ENCODE results near the gene NOXO1.
"Not testable (repeated sequence)": the region's sequence is repeated elsewhere in the genome, so short reads cannot be mapped to it uniquely, and the experiment has no call there.

Gene NOXO1

DNA sequence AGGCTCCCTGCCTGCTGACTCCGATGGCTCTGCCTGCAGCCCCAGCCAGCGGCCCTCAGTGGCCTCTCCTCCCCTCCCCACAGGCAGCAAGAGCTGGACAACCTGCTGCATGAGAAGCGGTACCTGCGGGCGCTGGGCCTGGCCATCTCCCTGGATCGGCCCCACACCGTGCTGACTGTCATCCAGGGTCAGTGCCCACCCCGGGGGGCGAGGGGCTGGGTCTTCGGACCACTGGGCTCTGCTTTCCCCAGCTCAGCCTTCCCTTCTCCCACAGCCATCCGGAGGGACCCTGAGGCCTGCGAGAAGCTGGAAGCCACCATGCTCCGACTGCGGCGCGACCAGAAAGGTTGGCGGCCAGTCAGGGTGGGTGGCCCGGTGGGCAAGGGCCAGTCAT lies 3.4 kb downstream of the NOXO1 start:
- no peak for DNase-seq

DNA sequence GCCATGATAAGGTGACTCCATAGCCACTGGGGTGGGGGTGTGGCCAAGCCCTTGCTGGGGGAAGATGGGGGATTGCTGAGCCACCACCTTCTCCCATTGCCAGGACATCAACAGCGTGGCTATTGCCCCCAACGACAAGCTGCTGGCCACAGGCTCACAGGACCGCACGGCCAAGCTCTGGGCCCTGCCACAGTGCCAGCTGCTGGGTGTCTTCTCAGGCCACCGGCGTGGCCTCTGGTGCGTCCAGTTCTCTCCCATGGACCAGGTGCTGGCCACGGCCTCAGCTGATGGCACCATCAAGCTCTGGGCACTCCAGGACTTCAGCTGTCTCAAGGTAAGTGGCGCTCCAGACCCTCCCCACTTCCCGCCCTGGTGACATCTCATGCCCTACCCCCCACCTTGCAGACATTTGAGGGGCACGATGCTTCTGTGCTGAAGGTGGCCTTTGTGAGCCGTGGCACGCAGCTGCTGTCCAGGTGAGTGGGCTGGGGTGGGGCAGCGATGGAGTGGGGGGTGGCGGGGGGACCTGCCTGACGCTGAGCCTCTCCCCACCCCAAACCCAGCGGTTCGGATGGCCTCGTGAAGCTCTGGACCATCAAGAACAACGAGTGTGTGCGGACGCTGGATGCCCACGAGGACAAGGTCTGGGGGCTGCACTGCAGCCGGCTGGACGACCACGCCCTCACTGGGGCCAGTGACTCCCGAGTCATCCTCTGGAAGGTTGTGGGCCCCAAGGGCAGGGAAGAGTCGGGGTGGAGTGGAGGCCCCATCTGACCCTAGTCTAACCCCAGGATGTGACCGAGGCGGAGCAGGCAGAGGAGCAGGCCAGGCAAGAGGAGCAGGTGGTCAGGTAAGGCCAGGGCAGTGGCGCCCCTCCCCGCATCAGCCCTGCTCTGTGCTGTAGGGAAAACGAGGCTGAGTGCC lies 4.1 kb downstream of the NOXO1 start:
- no peak for DNase-seq

DNA sequence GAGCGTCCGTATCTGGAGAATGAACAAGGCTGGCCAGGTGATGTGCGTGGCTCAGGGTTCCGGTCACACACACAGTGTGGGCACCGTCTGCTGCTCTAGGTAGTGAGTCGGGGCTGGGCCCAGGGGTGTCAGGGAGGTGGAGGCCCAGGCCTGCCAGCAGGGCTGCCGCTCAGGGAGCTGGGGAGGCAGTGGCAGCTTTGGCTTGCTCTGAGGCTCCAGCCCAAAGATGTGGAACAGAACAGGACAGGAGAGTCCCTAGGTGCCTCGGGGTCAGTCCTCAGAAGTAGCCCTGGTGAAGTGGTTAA lies 5.1 kb downstream of the NOXO1 start:
- no peak for DNase-seq

DNA sequence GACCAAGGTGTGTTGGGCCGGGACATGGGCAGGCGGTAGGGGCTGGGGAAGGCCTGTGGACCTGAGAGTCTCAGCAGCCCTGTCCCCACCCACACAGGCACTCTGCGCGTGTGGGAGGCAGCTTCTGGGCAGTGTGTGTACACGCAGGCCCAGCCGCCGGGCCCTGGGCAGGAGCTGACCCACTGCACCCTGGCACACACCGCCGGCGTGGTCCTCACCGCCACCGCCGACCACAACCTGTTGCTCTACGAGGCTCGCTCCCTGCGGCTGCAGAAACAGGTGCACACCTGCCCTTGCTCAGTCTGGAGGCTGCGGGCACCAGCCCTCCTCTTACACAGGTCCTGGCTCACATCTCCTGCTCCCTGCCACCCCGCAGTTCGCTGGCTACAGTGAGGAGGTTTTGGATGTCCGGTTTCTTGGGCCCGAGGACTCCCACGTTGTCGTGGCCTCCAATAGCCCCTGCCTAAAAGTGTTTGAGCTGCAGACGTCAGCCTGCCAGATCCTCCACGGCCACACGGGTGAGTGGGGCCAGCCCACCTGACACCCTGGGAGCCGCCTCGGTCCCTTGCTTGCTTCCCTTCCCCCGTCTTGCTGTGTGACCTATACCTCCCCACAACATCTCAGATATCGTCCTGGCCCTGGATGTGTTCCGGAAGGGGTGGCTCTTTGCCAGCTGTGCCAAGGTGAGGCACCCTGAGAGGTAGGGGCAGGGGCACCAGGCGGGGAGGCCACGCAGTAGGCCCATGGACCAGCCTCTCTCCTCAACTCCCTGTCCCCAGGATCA lies 5.6 kb downstream of the NOXO1 start:
- no peak for DNase-seq

DNA sequence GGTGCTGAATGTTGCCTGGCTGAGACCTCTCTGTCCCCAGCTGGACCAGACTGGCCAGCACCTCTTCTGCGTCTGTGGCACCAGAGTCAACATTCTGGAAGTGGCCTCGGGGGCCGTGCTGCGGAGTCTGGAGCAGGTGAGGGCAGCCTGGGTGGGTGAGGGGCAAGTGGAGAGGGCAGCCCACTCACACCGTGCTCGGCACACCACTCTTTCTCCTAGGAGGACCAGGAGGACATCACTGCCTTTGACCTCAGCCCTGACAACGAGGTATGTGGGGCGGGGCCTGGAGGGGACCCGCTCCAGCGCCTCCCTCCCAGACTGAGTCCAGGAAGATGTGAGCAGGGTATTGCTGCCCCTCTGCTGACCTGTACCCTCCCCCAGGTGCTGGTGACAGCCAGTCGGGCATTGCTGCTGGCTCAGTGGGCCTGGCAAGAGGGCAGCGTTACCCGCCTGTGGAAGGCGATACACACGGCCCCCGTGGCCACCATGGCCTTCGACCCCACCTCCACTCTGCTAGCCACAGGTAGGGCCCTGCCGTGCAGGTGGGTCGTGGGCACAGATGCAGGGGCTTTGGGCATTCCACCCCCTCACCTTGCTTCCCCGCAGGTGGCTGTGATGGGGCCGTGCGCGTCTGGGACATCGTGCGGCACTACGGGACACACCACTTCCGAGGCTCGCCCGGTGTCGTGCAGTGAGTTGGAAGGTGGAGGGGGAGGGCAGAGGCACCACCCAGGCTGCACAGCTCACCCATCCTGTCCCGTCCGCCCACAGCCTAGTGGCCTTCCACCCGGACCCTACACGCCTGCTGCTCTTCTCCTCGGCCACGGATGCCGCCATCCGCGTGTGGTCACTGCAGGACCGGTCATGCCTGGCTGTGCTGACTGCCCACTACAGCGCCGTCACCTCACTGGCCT lies 6.9 kb downstream of the NOXO1 start:
- no peak for DNase-seq

DNA sequence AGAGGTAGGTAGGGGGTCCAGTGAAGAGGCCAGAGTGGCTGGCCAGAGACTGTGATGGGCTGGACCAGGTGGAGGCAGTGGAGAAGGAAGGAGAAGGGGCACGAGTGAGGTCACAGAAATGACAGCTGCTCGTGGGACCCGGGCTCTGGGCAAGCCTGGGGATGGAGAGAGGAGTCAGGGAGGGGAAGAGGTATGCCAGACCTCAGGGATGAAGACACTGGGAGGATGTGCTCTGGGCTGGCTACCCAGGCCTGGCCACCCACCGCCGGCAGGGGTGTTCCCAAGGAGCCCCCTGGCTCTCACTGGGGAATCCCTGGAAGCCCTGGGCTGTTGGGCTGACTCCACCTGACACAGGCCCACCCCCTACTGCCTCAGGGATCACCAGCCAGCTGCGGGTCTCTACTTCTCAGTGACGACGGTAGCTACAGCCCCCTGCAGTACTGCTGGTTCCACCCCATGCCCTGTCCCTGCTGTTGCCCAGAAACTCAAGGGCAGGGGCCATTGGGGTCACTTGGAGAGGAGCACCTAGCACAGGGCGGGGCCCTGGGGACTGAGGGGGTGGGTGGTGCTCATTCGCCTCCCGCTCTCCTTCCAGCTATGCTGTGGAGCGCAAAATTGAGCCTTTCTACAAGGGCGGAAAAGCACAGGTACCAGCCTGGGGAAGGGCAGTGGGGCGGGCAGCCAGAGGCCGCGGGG lies 7.7 kb downstream of the NOXO1 start:
- no peak for DNase-seq

DNA sequence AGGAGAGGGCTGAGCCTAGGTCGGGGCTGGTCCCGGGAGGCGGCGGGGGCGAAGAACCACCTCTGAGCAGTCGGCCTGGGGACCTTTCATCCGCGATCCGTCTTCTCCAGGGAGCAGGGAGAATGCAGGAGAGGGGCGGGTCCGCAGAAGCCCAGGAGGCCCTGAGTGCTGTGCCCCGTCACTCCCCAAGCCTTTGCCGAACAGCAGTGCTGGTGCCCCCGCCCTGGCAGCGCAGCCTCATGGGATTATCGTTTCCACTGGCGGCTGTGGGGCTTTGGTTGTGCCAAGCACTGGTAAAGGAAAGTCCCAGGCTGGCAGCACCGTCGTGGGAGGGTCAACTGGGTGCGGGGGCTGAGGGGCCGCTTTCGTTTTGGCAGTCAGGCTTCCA lies 8.8 kb downstream of the NOXO1 start:
- DNase-seq: no peak

DNA sequence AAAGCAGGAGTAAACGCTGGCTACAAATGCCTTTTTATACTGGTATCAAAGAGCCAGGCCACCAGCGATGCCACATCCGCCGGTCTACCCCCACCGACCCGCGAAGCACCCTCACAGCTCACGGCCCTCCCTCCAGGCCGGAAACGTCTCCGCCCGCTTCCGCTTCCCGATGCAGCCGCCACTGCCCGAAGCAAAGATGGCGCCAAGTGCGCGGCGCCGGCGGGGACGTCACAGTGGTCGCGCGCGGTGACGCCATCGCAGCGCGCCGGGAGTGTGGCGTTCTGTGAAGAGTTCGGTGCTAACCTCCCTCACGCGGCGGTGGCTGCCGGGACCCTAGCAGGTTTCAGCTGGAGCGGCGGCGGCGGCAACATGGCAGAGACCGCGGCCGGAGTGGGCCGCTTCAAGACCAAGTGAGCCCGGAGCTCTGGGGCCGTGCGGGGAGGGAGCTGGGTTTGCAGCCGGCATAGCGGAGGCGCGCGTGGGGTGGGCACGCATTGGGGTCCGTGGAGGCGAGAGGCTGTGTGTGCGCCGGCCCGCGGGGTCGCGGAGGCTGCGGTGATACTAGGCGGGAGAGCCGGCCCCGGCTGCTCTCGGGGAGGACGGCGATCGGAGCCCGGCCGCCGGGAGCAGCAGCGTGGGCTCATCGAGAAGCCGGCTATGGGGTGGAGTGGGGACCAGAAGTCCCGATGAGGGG lies 9.3 kb downstream of the NOXO1 start, which contains the start of gene TBL3:
Gene TBL3 (plus strand): TSS at position 258 of the 694 bp plus-strand sequence. CDS start 112 bp downstream, at position 370.
- peak; percentile 93 for DNase-seq

DNA sequence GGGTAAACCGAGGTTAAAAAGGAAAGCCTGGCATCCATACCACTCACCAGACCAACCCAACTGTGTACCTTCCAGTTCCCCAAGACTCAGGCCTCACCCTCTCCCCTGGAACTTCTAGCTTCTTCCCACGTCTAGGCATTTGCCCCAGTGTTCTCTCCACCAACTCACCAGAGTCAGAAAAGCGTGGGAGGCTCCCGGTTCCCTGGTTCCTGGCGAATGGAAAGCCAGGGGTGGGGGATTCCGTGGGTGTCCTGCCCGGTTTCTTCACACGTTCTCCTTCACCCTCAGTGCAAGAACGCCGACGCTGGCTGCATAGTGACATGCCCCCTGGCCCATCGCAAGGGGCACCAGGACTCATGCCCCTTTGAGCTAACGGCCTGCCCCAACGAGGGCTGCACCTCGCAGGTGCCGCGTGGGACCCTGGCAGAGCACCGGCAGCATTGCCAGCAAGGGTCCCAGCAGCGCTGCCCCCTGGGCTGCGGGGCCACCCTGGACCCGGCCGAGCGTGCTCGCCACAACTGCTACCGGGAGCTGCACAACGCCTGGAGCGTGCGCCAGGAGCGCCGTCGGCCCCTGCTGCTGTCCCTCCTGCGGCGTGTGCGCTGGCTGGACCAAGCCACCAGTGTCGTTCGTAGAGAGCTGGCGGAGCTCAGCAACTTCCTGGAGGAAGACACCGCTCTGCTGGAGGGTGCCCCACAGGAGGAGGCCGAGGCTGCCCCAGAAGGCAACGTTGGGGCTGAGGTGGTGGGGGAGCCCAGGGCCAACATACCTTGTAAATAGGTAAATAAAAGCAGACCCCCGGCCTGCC lies 12.9 kb downstream of the NOXO1 start:
- no peak for DNase-seq

DNA sequence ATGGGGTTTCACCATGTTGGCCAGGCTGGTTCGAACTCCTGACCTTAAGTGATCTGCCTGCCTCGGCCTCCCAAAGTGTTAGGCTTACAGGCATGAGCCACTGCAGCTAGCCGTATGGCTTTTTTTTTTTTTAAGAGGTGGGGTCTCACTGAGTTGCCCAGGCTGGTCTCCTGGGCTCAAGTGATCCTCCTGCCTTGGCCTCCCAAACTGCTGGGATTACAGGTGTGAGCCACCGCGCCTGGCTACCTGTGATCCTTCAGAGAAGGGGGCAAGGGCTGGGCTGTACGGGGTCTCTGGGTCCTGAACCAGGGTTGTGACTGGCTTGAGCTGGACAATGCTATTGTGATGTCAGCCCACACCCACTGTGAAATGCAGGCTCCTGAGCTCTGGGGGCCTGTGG lies 14.8 kb downstream of the NOXO1 start, which contains the start of gene RNF151:
Gene RNF151 (plus strand): TSS at position 397 of the 400 bp plus-strand sequence. CDS start 26 bp downstream, outside the sequence.
- DNase-seq: no peak

DNA sequence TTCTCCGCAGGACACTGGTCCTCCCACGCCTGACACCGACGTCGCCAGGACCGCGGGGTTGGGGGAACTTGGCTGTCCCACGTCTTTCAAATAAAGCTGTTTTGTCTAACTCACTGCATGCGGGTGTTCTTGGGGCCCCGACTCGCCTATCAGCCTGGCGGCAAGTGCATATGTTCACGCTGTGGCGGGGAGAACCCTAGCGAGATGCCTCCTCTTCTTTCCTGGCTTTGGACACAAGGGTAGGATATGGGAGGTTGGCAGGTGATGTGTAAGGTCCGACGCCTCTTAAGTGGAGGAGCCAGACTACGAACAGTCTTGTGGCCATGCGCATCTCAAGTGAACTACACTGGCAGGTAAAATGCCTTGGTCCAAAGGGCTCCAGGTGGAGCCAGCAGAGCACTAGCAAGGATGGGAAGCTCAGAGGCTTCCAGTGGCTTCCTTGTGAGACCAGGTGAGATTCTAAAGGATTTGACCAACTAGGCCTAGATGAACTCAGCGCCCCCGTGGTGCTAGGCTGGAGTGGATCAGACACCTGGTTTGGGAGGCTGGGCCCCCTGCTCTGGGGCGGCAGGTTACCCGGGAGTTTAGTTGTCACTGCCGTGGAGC lies 15.8 kb downstream of the NOXO1 start:
- no peak for DNase-seq

DNA sequence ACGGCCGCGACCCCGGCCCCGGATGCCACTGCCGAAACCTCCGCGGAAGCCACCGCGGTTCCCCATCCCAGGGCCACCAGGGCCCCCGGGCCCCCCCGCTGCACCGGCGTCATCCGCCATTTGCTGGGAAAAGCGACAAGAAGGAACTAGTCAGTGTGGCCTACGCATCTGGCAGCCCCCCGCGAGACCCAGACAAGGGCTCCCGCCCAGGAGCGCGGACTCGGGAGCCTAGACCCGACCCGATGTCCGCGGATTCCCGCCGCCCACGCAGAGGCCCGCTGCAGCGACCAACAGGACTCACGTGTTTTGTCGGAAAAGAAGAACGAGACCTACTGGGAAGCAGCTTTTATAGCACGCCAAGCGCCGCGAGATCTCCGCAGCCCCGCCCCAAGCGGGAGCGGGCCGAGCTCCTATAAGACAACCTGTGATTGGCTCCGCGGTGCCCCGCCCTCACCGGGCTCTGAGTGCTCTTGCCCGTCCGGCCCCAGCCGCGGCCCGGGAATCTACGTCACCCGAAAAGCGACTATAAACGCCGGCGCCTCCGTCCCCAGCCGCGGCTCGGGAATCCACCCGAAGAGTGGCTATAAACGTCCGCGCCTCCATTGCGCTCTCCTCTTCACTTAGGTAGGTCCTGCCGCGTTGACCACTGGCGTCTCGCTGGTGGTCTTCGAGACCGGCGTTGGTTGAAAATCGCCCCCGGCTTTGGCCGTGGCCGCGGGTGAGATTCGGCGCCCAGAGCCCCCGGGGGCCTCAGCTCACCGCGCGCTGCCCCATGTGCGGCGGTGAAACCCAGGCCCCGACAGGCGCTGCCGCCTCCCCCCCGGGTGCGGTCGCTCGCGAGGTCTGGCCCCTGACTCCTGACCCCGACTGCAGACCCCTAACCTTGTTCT lies 16.5 kb downstream of the NOXO1 start, which contains the start of gene RPS2:
Gene RPS2 (minus strand): TSS at position 321 of the 890 bp plus-strand sequence. CDS start 201 bp downstream, at position 120.
- peak; percentile 95 for DNase-seq

DNA sequence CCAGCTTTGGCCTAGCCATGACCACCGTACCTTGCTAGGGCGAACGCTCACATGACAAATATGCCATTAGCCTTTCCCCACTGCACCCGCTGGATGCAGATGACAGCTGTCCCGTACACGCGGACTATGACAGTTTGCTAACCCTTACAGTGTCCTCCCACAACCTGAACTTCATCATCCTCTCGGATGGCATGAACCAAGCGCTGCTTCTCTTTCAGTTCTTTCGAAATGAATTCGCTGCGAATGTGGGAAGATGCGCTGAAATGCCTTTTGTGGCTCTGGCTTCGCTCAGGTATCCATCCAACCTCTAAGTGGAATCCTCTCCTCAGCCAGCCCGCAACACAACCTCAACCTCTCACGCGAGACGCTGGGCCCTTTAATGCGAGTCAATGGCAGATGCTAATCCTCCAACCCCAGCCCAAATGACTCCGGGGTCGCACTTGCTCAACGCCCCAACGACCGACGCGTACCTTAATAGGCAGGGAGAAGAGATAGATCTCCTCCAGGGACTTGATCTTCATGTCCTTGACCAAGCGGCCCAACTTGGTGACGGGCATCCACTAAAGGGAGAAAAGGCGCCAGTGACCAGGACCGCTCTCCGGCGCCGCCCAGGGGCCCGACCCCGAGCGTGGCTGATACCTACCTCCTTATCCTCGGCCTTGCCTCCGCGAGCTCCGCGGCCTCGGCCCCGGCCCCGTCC lies 17.3 kb downstream of the NOXO1 start:
- peak; percentile 36 for DNase-seq

DNA sequence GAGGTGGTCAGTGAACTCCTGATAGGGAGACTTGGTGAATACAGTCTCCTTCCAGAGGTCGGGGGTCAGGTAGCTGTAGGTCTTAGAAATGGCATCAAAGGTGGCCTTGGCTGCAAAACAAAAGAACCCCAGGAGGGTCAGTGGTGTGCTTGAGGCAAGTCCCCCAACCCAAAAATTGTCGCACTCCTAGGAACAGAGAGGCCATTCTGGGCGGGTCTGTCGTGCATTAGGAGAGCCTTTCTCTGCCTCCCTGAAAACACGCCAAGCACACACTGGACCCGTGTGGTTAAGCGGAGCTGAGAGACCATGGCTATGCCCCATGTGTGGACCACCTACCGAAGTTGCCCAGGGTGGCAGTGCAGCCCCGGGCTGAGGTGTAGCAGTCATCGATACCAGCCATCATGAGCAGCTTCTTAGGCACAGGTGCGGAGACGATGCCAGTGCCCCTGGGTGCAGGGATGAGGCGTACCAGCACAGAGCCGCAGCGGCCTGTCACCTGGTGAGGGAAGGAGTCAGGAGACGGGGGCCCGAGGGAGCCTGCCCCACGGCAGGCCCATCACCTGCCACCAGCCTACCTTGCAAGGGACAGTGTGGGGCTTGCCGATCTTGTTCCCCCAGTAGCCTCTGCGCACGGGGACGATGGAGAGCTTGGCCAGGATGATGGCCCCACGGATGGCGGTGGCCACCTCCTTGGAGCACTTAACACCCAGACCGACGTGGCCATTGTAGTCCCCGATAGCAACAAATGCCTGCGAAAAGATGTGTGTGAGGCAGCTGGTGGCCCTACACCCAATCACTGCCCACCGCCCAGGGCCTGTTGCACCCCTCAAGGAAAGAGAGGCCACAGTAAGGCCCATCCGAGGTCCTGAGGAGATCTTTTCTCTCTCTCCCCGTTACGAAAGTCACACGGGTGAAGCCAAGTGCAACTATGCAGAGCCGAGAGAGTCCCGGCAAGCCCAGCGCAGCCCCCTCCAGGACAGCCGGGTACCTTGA lies 18.8 kb downstream of the NOXO1 start:
- DNase-seq: not testable (repeated sequence)

DNA sequence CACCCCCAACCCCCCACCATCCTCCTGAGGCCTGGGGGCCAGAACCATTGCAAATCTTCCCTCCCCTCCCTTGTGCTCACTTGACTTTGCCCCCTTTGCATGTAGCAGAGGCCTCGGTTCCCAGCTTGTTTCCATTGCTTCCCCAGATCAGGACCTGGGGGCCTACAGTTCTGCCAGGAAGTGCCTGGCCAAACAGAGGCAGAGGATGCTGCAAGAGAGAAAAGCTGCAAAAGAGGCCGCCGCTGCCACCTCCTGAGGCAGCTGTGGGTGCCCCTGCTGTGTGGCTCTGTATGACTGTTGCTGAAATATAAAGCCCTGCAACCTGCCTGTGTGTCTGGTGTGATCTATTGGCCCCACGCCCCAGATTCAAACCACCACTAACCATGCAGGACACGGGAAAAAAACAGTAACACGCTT lies 19.6 kb downstream of the NOXO1 start:
- DNase-seq: no peak

DNA sequence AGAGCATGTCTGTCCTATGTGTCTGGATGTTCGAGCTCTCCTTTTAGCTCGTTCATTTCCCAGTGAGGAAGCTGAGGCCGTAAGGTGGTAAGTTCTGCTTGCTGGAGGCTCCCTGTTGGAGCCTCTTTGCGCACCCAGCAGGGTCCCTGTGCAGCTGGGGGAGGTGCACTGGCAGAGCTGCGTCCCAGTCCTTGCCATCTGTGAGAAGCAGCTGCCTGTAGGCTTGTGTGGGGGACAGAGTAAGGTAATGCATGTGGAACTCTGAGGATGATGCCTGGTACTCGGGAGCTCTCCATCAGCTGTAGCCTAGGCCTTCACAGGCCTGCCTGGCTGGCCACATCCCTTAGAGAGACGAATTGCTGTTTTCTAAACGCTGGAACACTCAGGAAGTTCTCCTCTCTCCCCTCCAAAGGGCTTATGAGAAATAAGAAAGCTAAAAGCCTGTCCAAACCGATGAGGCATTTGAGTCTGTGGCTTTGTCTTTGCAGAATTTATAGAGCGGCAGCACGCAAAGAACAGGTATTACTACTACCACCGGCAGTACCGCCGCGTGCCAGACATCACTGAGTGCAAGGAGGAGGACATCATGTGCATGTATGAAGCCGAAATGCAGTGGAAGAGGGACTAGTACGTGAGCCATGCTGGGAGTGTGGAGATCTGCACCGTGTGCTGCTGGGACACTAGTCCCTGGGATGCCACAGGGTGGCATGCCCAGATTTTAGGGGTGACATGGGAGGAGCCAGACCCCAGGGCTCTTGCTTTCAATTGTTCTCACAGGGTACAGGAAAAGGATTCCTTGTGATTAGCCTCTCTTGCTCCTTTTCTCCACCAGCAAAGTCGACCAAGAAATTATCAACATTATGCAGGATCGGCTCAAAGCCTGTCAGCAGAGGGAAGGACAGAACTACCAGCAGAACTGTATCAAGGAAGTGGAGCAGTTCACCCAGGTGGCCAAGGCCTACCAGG lies 20.3 kb downstream of the NOXO1 start:
- DNase-seq: no peak

Measured in activated T-cell treated with anti-CD3 and anti-CD28 coated beads for 4 hours (primary cell).